NCI-H2107 (cell line): ENCODE measurements around the gene FRMD5.

ENCODE experiments used
- DNase-seq: peaks from one replicate; lab custom pipeline; 2025; lab: John Stamatoyannopoulos, UW

FRMD5 gene

DNA sequence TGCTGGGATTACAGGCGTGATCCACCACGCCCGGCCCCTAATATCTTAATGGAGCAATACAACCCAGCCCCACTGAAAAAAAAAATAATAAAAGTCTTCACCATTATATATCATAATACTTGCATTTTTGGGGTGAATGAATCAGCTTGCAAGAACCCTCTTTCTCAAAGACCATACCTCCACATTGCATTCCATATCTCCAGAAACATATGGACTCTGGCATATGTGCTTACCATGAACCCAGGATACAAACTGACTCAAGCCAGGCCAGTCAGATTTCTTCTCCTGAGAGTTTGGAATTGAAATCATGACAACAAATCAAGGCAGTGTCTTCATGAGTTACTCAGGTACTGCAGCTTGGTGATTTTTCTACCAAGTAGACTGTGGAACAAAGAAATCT is 101.2 kb downstream of the FRMD5 start:
- no peak for DNase-seq

DNA sequence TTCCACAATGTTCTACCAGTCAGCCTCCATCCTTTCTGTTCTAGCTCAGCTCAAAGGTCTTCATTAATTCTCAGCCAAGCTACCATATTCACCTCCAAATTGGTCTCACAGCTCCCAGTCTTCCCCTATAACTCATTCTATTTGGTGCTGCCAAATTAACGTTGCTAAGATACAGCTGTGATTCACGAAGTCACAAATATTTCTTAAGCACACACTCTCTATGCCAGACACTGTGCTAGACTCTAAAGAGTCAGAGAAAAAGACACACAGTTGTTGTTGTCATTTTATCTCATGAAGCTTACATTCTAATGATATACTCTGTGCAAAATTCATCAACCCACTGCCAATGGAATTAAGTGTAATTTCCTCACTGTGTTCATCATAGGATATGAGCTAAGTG is 102.8 kb downstream of the FRMD5 start:
- no peak for DNase-seq

DNA sequence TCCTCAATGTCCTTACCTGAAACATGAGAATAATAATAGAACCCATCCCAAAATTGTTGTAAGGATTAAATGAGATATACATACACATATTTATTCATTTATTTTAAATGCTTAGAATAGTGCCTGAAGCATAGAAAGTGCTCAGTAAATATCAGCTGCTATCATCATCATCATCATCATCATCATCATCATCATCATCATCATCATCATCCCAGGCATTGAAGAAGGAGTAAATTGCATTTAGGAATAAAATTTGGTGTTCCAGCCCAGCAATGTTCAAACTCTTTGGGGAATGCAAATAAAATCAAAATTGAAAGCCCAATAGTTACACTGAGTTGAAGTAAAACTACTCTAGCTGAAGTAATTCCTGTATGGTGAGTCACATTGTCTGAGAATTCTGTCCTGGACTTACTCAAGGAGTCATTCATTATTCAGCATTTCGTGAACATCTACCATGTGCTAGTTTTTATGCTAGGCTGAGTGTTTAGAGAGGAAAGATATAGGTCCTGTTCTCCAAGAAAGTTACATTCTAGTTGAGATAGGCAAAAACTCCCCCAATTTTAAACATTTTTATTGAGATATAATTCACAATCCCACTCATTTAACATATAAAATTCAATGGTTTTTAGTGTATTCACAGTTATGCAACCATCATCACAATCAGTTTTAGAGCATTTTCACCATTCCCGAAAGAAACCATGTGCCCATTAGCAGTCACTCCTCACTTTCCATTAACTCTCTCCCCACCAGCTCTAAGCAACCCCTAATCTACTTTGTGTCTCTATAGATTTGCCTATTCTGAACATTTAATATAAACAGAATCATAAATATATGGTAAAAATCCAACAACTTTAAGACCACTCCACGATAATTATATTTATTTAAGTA is 107.2 kb downstream of the FRMD5 start:
- DNase-seq, result no peak

DNA sequence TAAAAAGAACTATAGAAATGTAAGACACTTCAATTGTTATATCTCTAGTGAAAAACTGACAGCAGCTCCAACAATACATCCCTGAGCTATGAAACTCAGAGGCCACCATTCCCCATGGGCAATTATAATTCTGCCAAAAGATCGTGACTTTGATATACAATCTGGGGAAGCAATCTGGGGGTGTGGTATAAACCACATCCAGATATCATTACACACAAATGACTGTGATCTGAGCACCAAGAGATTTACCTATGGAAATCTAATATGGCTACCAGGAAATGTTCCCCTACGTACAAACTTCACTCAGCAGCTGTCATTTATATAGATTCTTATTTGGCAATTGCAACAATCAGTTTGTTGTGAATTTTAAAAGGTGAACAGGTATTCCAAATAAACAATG is 110.3 kb downstream of the FRMD5 start:
- no peak for DNase-seq

GRCh38 chr15:44084171-44084570 is 110.9 kb downstream of the FRMD5 start:
- no peak for DNase-seq

- no peak for DNase-seq
These were observed 112.4 kb downstream of the FRMD5 start for GRCh38 chr15:44082558-44083157.

DNA sequence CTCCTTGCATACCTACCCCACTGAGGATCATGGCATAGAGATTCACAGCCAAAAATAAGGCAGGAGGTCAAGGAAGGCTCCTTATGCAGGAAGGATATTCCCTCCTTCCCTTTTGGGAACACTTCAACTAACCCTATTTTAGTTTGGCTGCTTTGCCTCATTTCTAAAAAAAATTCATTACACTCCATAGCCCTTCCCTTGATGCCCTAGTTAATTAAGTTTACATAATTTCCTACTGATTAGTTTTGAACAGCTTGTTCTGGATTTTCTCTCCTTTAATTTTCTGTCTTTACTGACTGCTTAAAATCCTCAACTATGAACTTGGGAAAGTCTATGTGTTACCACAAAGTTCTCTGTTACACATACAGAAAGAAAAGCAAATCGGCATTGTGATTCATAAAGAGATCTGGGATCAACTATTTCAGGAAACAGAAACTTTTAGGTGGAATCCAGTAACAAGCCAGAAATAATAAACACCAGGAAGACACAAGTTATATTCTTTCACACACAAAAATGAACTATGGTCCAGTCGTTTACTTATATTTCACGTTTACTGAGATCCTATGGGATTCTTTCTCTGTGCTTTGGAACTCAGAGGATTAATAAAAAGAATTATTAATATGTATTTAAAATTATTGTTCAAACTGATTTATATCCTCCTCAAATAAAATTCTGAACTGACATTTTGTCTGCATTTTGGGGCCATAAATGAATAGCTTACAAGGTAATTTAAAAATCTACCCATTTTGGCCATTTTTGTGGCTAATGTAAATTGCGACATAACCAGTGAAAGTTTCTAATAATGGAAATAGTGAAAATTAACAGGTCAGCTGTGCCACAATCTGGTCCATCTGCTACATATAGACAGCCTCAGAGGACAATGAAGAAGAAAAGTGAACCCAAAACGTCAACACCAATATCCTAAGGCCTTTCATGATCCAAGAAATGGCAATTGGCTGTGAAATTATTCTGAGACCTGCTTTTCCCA is 113.8 kb downstream of the FRMD5 start:
- no peak for DNase-seq

- DNase-seq, result no peak
These were observed 119.5 kb downstream of the FRMD5 start for GRCh38 chr15:44075535-44075934.

DNA sequence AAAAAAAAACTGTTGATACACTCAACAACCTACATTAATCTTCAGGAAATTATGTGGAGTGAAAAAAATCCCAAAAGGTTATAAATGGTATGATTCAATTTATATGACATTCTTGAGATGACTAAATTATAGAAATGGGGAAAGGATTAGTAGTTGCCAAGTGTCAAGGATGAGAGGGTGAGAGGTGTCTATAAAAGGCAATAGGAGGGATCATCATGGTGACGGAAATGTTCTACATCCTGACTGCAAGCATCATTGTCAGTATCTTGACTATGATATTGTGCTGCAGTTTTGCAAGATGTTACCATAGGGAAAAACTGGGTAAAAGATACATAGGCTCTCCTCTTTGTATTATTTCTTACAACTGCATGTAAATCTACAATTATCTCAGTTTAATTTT is 125.6 kb downstream of the FRMD5 start:
- no peak for DNase-seq

GRCh38 chr15:44068347-44068746 is 126.7 kb downstream of the FRMD5 start:
- no peak for DNase-seq

GRCh38 chr15:44066211-44066827 is 128.8 kb downstream of the FRMD5 start:
- peak; percentile 55 for DNase-seq

- no peak for DNase-seq
These were observed 130.4 kb downstream of the FRMD5 start for GRCh38 chr15:44064706-44065105.

DNA sequence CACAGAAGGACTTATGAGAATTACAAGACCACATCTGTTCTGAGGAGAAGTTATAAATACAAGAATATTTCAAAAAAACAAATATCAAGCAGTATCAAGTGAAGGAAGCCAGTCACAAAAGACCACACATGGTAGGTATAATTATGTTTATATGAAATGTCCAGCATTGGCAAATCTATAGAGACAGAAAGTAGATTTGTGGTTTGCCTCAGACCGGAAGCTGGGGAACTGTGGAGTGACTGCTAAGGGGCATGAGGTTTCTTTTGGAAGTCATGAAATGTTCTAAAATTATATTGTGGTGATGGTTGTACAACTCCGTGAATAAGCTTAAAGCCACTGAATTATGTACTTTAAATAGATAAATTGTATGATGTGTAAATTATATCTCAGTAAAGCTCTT is 136.9 kb downstream of the FRMD5 start:
- no peak for DNase-seq

GRCh38 chr15:44045661-44046060 is 149.4 kb downstream of the FRMD5 start:
- no peak for DNase-seq

DNA sequence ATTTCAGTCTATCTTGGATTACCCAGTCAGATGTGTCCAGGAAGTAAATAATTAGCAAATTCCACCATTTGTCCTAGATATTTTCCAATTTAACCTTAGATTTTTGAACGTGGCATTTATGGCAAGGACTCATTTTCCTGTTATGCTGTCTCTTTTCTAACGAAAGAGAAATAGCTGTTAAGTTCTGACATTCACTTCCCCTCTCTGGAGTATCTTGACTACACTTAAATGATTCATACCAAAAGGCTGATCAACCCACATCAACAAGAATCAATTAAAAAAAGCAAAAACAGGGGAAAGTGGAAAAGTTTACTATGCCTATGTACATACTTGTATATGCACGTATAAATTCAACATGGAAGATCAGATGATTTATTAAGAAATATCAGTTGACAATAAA is 149.9 kb downstream of the FRMD5 start:
- DNase-seq, result no peak

- DNase-seq, result no peak
These were observed 156.3 kb downstream of the FRMD5 start for GRCh38 chr15:44038755-44039191.

GRCh38 chr15:44035781-44036699 is 159.0 kb downstream of the FRMD5 start:
- no peak for DNase-seq

DNA sequence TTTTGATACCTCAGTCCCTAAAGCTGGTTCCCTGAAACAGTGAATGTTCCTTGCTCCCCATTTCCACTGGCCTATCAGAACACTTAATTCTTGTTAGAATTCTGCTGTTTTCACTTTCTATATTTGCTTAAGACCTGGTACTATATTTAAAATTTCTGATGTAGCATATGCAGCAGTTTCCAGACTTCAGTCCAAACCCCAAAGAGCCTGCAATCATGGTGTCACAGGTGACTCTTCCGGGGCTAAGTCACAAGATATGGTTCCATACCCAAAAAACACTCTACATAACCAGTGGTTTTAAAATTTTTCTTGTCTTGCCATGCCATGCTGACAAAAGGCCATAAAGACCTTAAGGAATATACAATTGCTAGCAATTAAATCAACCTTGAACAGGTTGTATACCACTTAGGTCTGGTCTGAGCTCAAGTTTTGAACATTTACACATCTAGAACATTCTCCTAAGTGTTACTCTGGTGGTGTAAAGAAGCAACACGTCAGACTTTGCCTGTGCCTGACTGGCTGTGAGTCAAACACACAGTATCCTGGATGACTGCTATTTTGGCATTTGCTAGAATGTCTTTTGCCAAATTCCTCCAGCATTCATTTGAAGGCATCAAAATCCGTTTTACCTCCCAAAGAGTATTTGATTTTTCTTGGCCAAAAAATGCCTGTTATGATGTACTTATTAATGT is 160.0 kb downstream of the FRMD5 start:
- DNase-seq, result no peak

DNA sequence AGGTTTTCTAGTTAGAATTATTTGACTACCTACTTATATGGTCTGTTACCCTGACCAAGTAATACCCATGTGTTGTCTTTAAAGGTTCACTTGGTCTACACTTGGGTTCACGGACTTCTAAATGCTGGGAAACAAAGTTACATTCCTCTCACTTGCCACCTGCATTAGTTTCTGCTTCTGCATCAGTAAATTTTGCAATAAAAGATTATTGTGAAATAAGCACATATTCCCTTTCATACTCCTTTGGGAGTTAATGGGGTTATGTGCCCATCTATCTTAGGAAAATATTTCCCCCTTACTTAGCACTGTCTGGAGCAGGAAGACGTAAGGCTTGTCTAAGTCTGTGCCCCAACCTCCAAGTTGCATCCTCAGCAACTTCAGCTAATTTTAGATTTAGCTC is 160.7 kb downstream of the FRMD5 start:
- no peak for DNase-seq

GRCh38 chr15:44033894-44034293 is 161.2 kb downstream of the FRMD5 start:
- DNase-seq, result no peak
